K562 (cell line): Measurements from ENCODE around the gene CCDC68. TPM values are rescaled to one million over a fixed set of nuclear protein-coding genes. Genes with fewer than 3 reads are reported as not detected.

Source experiments
- ATAC-seq: fragments of 200-7000 bp; cut with Tn5 transposase; 3 replicates; pipeline ENCODE4 v1.9.1; 2020; ENCODE audit warnings: moderate library complexity
- BruUV-seq: library from RNA; stranded (reverse); fragments of 400-500 nt; replicated peaks from 2 replicates; lab custom pipeline; 2021; lab: Mats Ljungman, UMichigan
- CTCF ChIA-PET: fragments of 300-600 bp; formaldehyde crosslinking; extraction: SDS; loops from one replicate; lab custom pipeline; 2021; ENCODE audit warnings: low intra/inter-chr PET ratio; lab: Yijun Ruan, JAX
- POLR2A ChIA-PET: fragments of 300-600, 350-650 bp; sonication (Branson Sonifier 250); formaldehyde crosslinking; extraction: SDS; loops from one replicate; lab custom pipeline; 2021; ENCODE audit warnings: antibody characterized with exemption, inconsistent platforms; lab: Yijun Ruan, JAX
- DNase-seq, 4 experiments: peaks; one replicate each; pipeline versions ENCODE4 v3.0.0 to v3.0.0-alpha.2; 2011 to 2018; ENCODE audit warnings: low spot score in 3 of 4, mixed read lengths in 3 of 4; ENCODE audit errors: extremely low read depth in 1 of 4
- FAIRE-seq: peaks from 2 replicates; lab custom pipeline; 2011; peaks lifted over from hg19 to GRCh38; lab: Jason Lieb, UNC
- H2AFZ ChIP-seq: 2 replicates; pipeline ENCODE4 v1.6.0; 2011; ENCODE audit warnings: low read depth, low read length, control low read depth, inconsistent platforms
- H3K27ac ChIP-seq: fragments of 200-600 bp; 3 replicates; pipeline ENCODE4 v1.8.0; 2011; ENCODE audit warnings: low read depth, mild to moderate bottlenecking, control low read depth, inconsistent platforms, low read length, moderate library complexity, mixed read lengths; ENCODE audit errors: extremely low read depth
- H3K27me3 ChIP-seq, 2 experiments: fragments of 300-600 bp in 1 of 2; 2 replicates in 1 of 2; 3 replicates in 1 of 2; pipeline versions ENCODE4 v1.6.0 to v1.8.0; 2011; ENCODE audit warnings: inconsistent platforms in 2 of 2, low read length in 2 of 2, mild to moderate bottlenecking in 1 of 2, mixed read lengths in 1 of 2, moderate library complexity in 1 of 2; ENCODE audit not compliant: control insufficient read depth in 2 of 2, insufficient read depth in 2 of 2
- H3K36me3 ChIP-seq: fragments of 300-600 bp; 3 replicates; pipeline ENCODE4 v1.8.0; 2011; ENCODE audit warnings: mild to moderate bottlenecking, low read length, inconsistent platforms; ENCODE audit not compliant: control insufficient read depth, insufficient read depth
- H3K4me1 ChIP-seq, 2 experiments: fragments of 200-600 bp in 1 of 2; replicated peaks in 1 of 2; 2 replicates in 1 of 2; 3 replicates in 1 of 2; pipeline versions ENCODE4 v1.5.1 to v1.8.0; 2011; ENCODE audit warnings: inconsistent platforms in 2 of 2, low read length in 2 of 2, mild to moderate bottlenecking in 1 of 2, mixed read lengths in 1 of 2, moderate library complexity in 1 of 2; ENCODE audit not compliant: control insufficient read depth in 2 of 2, insufficient read depth in 2 of 2
- H3K4me2 ChIP-seq: 2 replicates; pipeline ENCODE4 v1.6.1; 2011; ENCODE audit warnings: low read length, control low read depth, inconsistent platforms, mixed read lengths; ENCODE audit not compliant: insufficient read depth
- H3K4me3 ChIP-seq: fragments of 200-600 bp; sonication (generic), shearing (Covaris generic); 2 replicates; pipeline ENCODE4 v1.5.1; 2016; ENCODE audit warnings: control low read depth, inconsistent platforms
- H3K79me2 ChIP-seq: fragments of 200-600 bp; 3 replicates; pipeline ENCODE4 v1.8.0; 2011; ENCODE audit warnings: low read length, inconsistent platforms; ENCODE audit not compliant: control insufficient read depth, insufficient read depth
- H3K9ac ChIP-seq, 2 experiments: 2 replicates each; pipeline versions ENCODE4 v1.6.0 to v1.6.1; 2011; ENCODE audit warnings: low read depth in 2 of 2, low read length in 2 of 2, control low read depth in 1 of 2, inconsistent platforms in 1 of 2, mild to moderate bottlenecking in 1 of 2, mixed read lengths in 1 of 2; ENCODE audit not compliant: insufficient read depth in 1 of 2
- H3K9me1 ChIP-seq: one replicate; pipeline ENCODE4 v1.6.0; 2011; ENCODE audit warnings: inconsistent platforms, mild to moderate bottlenecking, low read length, moderate library complexity; ENCODE audit not compliant: control insufficient read depth, insufficient read depth
- H3K9me3 ChIP-seq: replicated peaks from 2 replicates; pipeline ENCODE4 v1.5.1; 2011; ENCODE audit warnings: low read depth, low read length, inconsistent platforms; ENCODE audit not compliant: control insufficient read depth, insufficient read depth
- H4K20me1 ChIP-seq: replicated peaks from 2 replicates; pipeline ENCODE4 v1.6.1; 2011; ENCODE audit warnings: low read length, inconsistent platforms, mixed read lengths; ENCODE audit not compliant: control insufficient read depth, insufficient read depth
- DMBX1 ChIP-seq: fragments of 250-450 bp; sonication (Bioruptor Pico); IDR thresholded peaks from 2 replicates; pipeline ENCODE4 v1.8.0; 2022; ENCODE audit warnings: inconsistent platforms, mild to moderate bottlenecking, moderate library complexity, borderline replicate concordance
- ELF2 ChIP-seq: fragments of 250-450 bp; sonication (Bioruptor Pico); IDR thresholded peaks from 2 replicates; pipeline ENCODE4 v1.5.0; 2021; ENCODE audit warnings: mild to moderate bottlenecking
- STAT5B ChIP-seq: fragments of 250-450 bp; sonication (Bioruptor Pico); IDR thresholded peaks from 2 replicates; pipeline ENCODE4 v1.8.0; 2021; ENCODE audit warnings: mild to moderate bottlenecking, inconsistent platforms
- TBL1XR1 ChIP-seq, 2 experiments: IDR thresholded peaks; 2 replicates each; pipeline ENCODE4 v1.6.1; 2012; ENCODE audit warnings: improper control_type of control experiment in 2 of 2, low read length in 2 of 2, mild to moderate bottlenecking in 1 of 2
- TCF3 ChIP-seq: sonication (generic); formaldehyde crosslinking; IDR thresholded peaks from 2 replicates; pipeline ENCODE4 v1.4.0; 2020; ENCODE audit warnings: mild to moderate bottlenecking, missing genetic modification reagents
- WGBS: fragments of 100-300 bp; shearing (Covaris generic); methylation state at CpG from one replicate; pipeline ENCODE4 v1.1.6; 2016; ENCODE audit warnings: low coverage, mixed read lengths; ENCODE audit not compliant: insufficient coverage; ENCODE audit errors: missing lambda C conversion rate; 5-methylcytosine and 5-hydroxymethylcytosine counted together
- in situ Hi-C: fragments of 300-500 bp; cut with MboI; formaldehyde crosslinking; loops from 4 replicates; pipeline ENCODE4 v1.15.0; 2018; ENCODE audit warnings: inconsistent platforms, mixed read lengths
- intact Hi-C: fragments of 100-400 bp; cut with micrococcal nuclease; formaldehyde crosslinking; loops from 2 replicates; pipeline ENCODE4 v1.14.2; 2022
- polyA plus RNA-seq, 8 experiments: library from polyadenylated mRNA; depleted of rRNA in 4 of 8; stranded (reverse) in 5 of 8; unstranded in 3 of 8; fragments of >200 nt; fragmentation: Nextera tagmentation in 2 of 8; fragmentation: Illumina TruSeq in 1 of 8; extraction: Ambion mirVana in 2 of 8; extraction: Trizol in 1 of 8; gene quantifications; 2 replicates each; pipeline versions ENCODE4 v1.2.1 to v1.2.3, GENCODE V29; 2011 to 2014; ENCODE audit warnings: inconsistent platforms in 1 of 8, missing spikeins in 1 of 8
- total RNA-seq, 7 experiments: library from RNA; depleted of rRNA in 6 of 7; stranded (reverse); fragments of >200 nt in 6 of 7; fragmentation: Illumina TruSeq in 2 of 7; extraction: Trizol in 2 of 7; gene quantifications; 2 replicates each; pipeline versions ENCODE4 v1.2.1 to v1.2.3, GENCODE V29; 2011 to 2021; ENCODE audit warnings: low replicate concordance in 1 of 7
- TF ChIP-seq, protein P1 (sequence below): fragments of 450-650 bp; formaldehyde crosslinking; IDR thresholded peaks from 2 replicates; pipeline ENCODE4 v1.4.0; 2022; ENCODE audit warnings: mild to moderate bottlenecking, moderate library complexity
- TF ChIP-seq, protein P2 (sequence below), 2 experiments: fragments of 450-650 bp in 1 of 2; sonication (generic) in 1 of 2; formaldehyde crosslinking in 1 of 2; IDR thresholded peaks in 1 of 2; conservative IDR thresholded peaks in 1 of 2; 2 replicates each; pipeline versions ENCODE4 v1.6.1 to v1.8.1; 2016 to 2023; ENCODE audit warnings: mild to moderate bottlenecking in 2 of 2, moderate library complexity in 2 of 2, inconsistent platforms in 1 of 2, missing genetic modification reagents in 1 of 2
- TF ChIP-seq, protein P3 (sequence below): fragments of 450-650 bp; IDR thresholded peaks from 2 replicates; pipeline ENCODE4 v1.6.1; 2016; ENCODE audit warnings: mild to moderate bottlenecking, moderate library complexity

CCDC68 gene
- total and polyA plus RNA-seq, 9 of the 15 experiments (the other 6 are each of a cell fraction or from before 2014, with no cell fraction given): 0.28 to 4.5 (median 1.4) TPM

DNA sequence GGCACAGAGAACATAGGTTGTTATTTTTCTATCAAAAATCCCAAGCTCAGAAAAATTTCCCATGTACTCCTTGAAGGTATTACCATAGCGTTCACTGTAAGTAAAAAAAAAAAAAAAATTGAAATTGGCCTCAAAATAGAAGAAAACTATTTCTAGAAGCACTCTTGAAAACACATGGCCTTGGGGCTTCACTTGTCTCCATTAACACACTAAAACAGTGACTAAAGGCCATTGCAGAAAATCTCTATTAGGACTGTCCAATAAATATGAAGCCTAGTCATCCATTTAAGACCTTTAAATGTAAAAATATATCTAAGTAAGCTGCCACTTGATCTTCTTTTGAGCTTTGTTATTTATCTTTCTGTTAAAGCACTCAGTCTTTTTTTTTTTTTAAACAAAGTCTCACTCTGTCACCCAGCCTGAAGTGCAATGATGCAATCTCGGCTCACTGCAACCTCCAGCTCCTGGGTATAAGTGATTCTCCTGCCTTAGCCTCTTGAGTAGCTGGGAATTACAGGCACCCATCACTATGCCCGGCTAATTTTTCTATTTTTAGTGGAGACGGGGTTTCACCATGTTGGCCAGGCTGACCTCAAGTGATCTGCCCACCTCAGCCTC, 35.8 kb downstream of the CCDC68 start:
- no peaks in the 10 kb centered on the region for H3K9me1 ChIP-seq
- H2AFZ ChIP-seq: no peak overlapping the region
- no peaks in the 10 kb centered on the region for H3K4me1 ChIP-seq
- no peaks in the 10 kb centered on the region for H3K79me2 ChIP-seq
- ATAC-seq (no peak), DNase-seq (no peak), FAIRE-seq (no peak)
- no peaks in the 10 kb centered on the region for H3K36me3 ChIP-seq
- H4K20me1 ChIP-seq: no peaks in the 10 kb centered on the region
- H3K27me3 ChIP-seq: no peaks in the 10 kb centered on the region
- ChIA-PET CTCF (no interaction called here), POLR2A (no interaction called here)
- in situ Hi-C loops: no loop called here
- intact Hi-C loops: no loop called here
- no peak overlapping the region for H3K27ac ChIP-seq
- 23% methylated on average over 4 of the region's 4 CpGs for WGBS
- no peaks in the 10 kb centered on the region for H3K9me3 ChIP-seq
- no TSS peak for BruUV-seq
- H3K4me2 ChIP-seq: no peak overlapping the region
- no peak overlapping the region for H3K4me3 ChIP-seq
- H3K9ac ChIP-seq: no peak overlapping the region
- TF ChIP-seq, protein P1, sequence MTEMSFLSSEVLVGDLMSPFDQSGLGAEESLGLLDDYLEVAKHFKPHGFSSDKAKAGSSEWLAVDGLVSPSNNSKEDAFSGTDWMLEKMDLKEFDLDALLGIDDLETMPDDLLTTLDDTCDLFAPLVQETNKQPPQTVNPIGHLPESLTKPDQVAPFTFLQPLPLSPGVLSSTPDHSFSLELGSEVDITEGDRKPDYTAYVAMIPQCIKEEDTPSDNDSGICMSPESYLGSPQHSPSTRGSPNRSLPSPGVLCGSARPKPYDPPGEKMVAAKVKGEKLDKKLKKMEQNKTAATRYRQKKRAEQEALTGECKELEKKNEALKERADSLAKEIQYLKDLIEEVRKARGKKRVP (CRISPR knock-in tag): 0 out of 2 replicates have a peak, but pooled peaks have one; percentile 16
- TF ChIP-seq TBL1XR1 (IDR thresholded peaks at IDR 0.05; ENCODE audit: low read length in 2 of 2) (no peak), ELF2 (no peak), STAT5B (no peak), TCF3 (no peak), DMBX1 (CRISPR knock-in tag) (peak; percentile 37; the same call in 1 of the 2 replicates)
- TF ChIP-seq, protein P2, sequence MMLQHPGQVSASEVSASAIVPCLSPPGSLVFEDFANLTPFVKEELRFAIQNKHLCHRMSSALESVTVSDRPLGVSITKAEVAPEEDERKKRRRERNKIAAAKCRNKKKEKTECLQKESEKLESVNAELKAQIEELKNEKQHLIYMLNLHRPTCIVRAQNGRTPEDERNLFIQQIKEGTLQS (IDR thresholded peaks at IDR 0.05): peak; percentile 83
- TF ChIP-seq, protein P2 (CRISPR knock-in tag; conservative IDR thresholded peaks at IDR 0.05): no peak
- TF ChIP-seq, protein P3, sequence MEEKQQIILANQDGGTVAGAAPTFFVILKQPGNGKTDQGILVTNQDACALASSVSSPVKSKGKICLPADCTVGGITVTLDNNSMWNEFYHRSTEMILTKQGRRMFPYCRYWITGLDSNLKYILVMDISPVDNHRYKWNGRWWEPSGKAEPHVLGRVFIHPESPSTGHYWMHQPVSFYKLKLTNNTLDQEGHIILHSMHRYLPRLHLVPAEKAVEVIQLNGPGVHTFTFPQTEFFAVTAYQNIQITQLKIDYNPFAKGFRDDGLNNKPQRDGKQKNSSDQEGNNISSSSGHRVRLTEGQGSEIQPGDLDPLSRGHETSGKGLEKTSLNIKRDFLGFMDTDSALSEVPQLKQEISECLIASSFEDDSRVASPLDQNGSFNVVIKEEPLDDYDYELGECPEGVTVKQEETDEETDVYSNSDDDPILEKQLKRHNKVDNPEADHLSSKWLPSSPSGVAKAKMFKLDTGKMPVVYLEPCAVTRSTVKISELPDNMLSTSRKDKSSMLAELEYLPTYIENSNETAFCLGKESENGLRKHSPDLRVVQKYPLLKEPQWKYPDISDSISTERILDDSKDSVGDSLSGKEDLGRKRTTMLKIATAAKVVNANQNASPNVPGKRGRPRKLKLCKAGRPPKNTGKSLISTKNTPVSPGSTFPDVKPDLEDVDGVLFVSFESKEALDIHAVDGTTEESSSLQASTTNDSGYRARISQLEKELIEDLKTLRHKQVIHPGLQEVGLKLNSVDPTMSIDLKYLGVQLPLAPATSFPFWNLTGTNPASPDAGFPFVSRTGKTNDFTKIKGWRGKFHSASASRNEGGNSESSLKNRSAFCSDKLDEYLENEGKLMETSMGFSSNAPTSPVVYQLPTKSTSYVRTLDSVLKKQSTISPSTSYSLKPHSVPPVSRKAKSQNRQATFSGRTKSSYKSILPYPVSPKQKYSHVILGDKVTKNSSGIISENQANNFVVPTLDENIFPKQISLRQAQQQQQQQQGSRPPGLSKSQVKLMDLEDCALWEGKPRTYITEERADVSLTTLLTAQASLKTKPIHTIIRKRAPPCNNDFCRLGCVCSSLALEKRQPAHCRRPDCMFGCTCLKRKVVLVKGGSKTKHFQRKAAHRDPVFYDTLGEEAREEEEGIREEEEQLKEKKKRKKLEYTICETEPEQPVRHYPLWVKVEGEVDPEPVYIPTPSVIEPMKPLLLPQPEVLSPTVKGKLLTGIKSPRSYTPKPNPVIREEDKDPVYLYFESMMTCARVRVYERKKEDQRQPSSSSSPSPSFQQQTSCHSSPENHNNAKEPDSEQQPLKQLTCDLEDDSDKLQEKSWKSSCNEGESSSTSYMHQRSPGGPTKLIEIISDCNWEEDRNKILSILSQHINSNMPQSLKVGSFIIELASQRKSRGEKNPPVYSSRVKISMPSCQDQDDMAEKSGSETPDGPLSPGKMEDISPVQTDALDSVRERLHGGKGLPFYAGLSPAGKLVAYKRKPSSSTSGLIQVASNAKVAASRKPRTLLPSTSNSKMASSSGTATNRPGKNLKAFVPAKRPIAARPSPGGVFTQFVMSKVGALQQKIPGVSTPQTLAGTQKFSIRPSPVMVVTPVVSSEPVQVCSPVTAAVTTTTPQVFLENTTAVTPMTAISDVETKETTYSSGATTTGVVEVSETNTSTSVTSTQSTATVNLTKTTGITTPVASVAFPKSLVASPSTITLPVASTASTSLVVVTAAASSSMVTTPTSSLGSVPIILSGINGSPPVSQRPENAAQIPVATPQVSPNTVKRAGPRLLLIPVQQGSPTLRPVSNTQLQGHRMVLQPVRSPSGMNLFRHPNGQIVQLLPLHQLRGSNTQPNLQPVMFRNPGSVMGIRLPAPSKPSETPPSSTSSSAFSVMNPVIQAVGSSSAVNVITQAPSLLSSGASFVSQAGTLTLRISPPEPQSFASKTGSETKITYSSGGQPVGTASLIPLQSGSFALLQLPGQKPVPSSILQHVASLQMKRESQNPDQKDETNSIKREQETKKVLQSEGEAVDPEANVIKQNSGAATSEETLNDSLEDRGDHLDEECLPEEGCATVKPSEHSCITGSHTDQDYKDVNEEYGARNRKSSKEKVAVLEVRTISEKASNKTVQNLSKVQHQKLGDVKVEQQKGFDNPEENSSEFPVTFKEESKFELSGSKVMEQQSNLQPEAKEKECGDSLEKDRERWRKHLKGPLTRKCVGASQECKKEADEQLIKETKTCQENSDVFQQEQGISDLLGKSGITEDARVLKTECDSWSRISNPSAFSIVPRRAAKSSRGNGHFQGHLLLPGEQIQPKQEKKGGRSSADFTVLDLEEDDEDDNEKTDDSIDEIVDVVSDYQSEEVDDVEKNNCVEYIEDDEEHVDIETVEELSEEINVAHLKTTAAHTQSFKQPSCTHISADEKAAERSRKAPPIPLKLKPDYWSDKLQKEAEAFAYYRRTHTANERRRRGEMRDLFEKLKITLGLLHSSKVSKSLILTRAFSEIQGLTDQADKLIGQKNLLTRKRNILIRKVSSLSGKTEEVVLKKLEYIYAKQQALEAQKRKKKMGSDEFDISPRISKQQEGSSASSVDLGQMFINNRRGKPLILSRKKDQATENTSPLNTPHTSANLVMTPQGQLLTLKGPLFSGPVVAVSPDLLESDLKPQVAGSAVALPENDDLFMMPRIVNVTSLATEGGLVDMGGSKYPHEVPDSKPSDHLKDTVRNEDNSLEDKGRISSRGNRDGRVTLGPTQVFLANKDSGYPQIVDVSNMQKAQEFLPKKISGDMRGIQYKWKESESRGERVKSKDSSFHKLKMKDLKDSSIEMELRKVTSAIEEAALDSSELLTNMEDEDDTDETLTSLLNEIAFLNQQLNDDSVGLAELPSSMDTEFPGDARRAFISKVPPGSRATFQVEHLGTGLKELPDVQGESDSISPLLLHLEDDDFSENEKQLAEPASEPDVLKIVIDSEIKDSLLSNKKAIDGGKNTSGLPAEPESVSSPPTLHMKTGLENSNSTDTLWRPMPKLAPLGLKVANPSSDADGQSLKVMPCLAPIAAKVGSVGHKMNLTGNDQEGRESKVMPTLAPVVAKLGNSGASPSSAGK: peak; percentile 27; the same call in 1 of the 2 replicates
